Thyroid gland (tissue), 4 donors: ENCODE measurements around the gene IFT27.

Source experiments
- POLR2A ChIP-seq, 2 donors: fragments of 450-650 bp; IDR thresholded peaks; one replicate each; pipeline ENCODE4 v1.6.1; 2017; ENCODE audit warnings: antibody characterized with exemption in 2 of 2, mild to moderate bottlenecking in 2 of 2, moderate library complexity in 1 of 2
- TF ChIP-seq, protein P1 (sequence below), 6 experiments: fragments of 200-600 bp in 3 of 6; fragments of 450-650 bp in 3 of 6; sonication (generic) in 3 of 6; IDR thresholded peaks; one replicate each; pipeline ENCODE4 v1.5.1; 2016 to 2019; ENCODE audit warnings: antibody characterized with exemption in 6 of 6, mild to moderate bottlenecking in 2 of 6, inconsistent platforms in 1 of 6, moderate library complexity in 1 of 6

- TF ChIP-seq, protein P1, sequence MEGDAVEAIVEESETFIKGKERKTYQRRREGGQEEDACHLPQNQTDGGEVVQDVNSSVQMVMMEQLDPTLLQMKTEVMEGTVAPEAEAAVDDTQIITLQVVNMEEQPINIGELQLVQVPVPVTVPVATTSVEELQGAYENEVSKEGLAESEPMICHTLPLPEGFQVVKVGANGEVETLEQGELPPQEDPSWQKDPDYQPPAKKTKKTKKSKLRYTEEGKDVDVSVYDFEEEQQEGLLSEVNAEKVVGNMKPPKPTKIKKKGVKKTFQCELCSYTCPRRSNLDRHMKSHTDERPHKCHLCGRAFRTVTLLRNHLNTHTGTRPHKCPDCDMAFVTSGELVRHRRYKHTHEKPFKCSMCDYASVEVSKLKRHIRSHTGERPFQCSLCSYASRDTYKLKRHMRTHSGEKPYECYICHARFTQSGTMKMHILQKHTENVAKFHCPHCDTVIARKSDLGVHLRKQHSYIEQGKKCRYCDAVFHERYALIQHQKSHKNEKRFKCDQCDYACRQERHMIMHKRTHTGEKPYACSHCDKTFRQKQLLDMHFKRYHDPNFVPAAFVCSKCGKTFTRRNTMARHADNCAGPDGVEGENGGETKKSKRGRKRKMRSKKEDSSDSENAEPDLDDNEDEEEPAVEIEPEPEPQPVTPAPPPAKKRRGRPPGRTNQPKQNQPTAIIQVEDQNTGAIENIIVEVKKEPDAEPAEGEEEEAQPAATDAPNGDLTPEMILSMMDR (IDR thresholded peaks at IDR 0.05) = no peak
- no peak for TF ChIP-seq POLR2A (IDR thresholded peaks at IDR 0.05)
These were observed 19.9 kb downstream of the IFT27 start for GRCh38 chr22:36756031-36756430.
